HG03558 (cell line): ENCODE measurements around the gene PPAN.

ENCODE experiments used
- ATAC-seq: cut with Tn5 transposase; IDR thresholded peaks from one replicate; pipeline ENCODE4 v1.9.1; 2021; ENCODE audit warnings: moderate number of reproducible peaks; ENCODE audit not compliant: unreplicated experiment; ENCODE audit errors: extremely low read depth

PPAN gene

GRCh38 chr19:10112037-10112761, 6.0 kb downstream of the PPAN start:
- ATAC-seq = no peak

DNA sequence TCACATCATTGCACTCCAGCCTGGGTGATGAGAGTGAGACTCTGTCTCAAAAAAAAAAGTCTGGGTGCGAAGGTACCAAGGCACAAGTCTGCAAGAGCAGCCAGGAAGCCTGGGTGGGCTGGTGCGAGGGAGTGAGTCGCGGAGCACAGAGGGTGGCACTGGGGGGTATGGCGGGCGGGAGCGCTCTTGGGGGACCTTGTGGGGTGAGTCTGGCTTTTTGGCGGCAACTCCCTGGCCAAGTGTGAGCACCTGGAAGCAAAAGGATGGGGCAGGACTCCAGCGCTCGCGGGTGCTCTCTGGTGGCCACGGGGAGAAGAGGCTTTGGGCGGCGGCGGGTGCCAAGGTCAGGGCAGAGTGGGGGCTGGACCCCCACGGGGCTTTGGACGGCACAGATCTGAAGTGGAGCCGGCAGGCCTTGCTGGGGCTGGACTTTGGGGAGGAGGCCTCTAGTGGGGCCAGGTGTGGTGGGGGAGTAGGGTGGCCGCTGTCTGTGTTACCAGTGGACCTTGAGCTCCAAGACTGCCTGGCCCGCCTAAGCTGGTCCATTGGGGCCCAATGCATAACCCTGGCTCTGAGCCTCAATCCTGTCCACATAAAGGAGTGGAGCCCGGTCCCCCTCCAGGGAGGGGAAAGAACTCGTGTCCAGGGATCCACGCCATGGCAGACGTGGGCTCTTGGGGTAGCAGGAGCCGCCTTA, 6.9 kb downstream of the PPAN start:
- ATAC-seq = no peak

DNA sequence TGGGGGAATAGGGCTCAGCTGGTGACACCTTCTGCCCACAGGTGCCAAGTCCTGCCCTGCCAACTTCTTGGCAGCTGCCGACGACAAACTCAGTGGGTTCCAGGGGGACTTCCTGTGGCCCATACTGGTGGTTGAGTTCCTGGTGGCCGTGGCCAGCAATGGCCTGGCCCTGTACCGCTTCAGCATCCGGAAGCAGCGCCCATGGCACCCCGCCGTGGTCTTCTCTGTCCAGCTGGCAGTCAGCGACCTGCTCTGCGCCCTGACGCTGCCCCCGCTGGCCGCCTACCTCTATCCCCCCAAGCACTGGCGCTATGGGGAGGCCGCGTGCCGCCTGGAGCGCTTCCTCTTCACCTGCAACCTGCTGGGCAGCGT, 7.4 kb downstream of the PPAN start:
- no peak for ATAC-seq

- no peak for ATAC-seq
These were observed 7.9 kb downstream of the PPAN start for GRCh38 chr19:10113964-10114650.

DNA sequence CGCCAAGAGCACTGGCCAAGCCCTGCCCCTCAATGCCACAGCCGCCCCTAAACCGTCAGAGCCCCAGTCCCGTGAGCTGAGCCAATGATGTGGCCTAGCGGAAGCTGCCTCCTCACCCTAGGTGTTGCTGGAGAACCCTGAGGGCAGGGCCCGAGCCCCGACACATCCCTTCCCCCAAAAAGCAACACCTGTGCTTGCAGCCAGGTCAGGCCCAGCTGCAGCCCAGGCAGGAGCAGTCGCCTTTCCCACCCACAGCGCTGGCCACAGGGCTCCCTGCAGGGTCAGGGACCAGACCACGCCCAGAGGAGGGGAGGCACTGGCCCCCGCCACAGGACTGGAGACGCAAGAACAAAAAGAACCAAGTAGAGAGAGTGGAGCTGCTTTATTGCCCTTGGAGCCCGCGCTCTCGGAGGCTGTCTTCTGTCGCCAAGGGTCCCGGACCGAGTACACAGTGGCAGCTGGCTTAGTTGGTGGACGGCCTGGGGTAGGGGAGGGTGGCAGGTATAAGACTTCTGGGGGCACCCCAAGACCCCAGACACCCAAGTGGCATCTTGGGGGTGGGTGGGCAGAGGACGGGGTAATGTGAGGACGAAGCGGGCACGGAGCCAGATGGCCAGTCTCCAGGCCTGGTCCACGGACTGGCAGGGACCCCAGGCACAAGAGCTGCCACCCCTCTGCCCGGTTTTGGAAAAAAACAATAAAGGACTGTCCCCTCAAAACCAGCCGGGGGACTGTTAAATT, 8.7 kb downstream of the PPAN start:
- no peak for ATAC-seq

- no peak for ATAC-seq
These were observed 9.4 kb downstream of the PPAN start for GRCh38 chr19:10115392-10116084.

GRCh38 chr19:10116085-10116865, 10.1 kb downstream of the PPAN start:
- ATAC-seq = no peak

DNA sequence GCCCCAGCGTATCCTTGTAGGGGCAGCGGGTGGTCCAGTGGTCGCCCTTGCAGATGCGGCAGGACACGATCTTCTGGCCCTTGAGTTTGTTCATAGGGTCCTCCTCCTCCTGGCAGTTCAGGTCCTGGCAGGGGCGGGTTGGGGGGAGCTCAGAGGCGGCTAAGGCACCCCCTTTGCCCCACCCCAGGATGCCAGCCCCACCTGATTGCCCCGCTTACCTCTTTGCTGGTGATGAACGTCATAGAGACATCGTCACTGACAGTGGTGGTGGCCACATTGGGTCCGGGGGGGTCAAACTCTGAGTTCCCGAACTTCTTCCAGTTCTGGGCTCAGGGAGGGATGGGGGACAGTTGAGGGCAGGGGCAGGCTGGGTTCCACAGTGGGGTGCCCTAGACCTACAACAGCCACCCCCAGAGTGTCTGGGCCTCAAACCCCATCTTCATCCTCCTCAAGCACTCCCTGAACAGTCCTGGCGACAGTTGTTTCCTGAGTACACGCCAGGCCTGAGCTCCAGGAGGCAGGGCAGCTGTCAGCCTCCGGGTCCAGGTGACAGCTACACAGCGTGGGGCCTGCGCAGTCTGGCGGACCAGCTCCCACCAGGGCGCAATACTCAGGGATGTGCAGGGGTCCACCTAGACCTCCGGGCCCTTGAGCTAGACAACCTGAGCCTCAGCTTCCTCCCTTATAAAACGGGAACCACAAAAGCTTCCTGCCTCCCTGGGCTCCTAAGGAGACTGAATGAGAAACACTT, 10.9 kb downstream of the PPAN start:
- ATAC-seq = no peak

GRCh38 chr19:10118960-10119359, 12.8 kb downstream of the PPAN start:
- ATAC-seq = no peak

GRCh38 chr19:10120538-10121189, 14.5 kb downstream of the PPAN start:
- ATAC-seq = no peak

DNA sequence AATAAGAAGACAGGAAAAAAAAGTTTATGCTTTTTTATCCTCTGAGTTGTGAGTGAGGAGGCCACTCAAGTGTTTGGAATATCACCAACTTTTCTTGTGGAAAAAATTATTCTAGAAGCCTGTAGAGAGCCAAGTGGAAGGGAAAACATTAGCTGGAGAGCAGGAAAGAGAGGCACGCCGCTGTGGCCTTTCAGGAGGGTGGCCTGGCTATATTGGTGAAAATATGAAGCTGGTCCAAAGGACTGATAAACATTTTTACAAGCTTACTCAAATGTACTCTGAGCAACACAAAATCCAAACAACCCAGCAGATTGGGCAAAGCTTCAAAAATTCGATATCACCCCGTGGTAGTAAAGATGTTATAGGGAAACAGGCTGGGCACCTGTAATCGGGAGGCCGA, 15.9 kb downstream of the PPAN start:
- no peak for ATAC-seq

GRCh38 chr19:10124429-10124828, 18.3 kb downstream of the PPAN start:
- no peak for ATAC-seq

- ATAC-seq = no peak
These were observed 20.1 kb downstream of the PPAN start for GRCh38 chr19:10126213-10126639.

DNA sequence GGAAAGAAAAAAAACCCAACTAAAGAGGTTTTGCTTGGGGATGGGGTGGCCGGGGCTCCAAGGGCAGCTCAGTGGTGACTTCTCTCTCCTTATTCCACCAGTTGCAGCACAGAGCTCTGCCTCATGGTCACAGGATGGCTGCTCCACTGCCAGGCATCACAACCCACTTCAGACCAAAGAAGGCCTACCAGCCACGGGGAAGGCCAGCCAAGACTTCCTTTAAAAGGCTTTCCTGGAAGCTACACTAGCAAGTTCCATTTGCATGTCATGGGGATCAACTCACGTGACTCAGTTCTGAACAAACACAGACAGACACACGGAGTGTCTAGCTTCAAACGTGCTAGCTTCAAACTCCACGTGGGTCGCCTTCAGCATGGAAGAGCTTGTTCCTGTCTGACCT, 26.7 kb downstream of the PPAN start:
- ATAC-seq = no peak

- no peak for ATAC-seq
These were observed 27.4 kb downstream of the PPAN start for GRCh38 chr19:10133596-10133995.

GRCh38 chr19:10134040-10134439, 27.9 kb downstream of the PPAN start:
- ATAC-seq = no peak

DNA sequence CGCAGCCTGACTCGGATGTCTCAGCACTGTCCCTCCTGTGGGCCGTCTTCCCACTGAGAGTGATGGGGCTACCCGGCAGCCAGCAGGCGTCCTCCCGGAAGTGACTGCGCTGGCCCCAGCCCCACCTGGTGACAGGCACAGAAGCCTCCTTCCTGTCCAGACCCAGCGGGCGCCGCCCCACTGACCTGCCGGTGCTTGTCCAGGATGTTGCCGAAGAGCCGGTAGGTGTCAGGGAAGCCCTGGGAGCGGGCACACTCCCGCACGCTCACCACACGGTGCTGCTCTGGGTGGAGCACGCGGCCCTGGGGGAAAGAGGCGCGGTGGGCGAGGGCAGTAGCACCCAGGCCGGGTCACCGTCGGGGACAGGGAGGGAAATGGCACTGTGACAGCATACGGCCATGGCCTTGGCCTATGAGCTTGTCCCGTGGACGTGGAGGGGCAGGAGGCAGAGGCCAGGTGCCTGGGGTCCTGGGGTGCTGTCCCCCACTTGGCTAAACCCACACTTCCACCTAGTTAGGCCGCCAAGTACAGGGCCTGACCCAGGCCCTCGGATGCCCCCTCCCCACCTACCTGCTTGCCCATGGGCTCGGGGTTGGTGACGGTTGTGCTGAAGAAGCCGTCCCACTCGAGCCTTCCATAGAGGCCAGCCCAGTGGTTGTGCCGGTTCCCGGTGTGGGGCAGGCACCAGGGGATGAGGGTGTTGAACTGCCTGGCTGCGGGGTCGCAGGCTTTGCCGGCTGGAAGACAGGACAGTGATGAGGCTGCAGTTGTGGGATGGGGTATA, 29.6 kb downstream of the PPAN start:
- ATAC-seq = no peak
